VCaP (cell line): Measurements from ENCODE around the gene REEP3.
A peak's percentile ranks its signal among the peaks of the same experiment; 100 is the strongest.

Experiments used
- H3K27ac ChIP-seq: fragments of 450-650 bp; 2 replicates; pipeline ENCODE4 v1.5.1; 2017
- TF ChIP-seq, protein P1 (sequence below): fragments of 450-650 bp; conservative IDR thresholded peaks from 2 replicates; pipeline ENCODE4 v1.5.1; 2017; ENCODE audit warnings: mild to moderate bottlenecking, moderate library complexity

REEP3 gene, protein sequence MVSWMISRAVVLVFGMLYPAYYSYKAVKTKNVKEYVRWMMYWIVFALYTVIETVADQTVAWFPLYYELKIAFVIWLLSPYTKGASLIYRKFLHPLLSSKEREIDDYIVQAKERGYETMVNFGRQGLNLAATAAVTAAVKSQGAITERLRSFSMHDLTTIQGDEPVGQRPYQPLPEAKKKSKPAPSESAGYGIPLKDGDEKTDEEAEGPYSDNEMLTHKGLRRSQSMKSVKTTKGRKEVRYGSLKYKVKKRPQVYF

DNA sequence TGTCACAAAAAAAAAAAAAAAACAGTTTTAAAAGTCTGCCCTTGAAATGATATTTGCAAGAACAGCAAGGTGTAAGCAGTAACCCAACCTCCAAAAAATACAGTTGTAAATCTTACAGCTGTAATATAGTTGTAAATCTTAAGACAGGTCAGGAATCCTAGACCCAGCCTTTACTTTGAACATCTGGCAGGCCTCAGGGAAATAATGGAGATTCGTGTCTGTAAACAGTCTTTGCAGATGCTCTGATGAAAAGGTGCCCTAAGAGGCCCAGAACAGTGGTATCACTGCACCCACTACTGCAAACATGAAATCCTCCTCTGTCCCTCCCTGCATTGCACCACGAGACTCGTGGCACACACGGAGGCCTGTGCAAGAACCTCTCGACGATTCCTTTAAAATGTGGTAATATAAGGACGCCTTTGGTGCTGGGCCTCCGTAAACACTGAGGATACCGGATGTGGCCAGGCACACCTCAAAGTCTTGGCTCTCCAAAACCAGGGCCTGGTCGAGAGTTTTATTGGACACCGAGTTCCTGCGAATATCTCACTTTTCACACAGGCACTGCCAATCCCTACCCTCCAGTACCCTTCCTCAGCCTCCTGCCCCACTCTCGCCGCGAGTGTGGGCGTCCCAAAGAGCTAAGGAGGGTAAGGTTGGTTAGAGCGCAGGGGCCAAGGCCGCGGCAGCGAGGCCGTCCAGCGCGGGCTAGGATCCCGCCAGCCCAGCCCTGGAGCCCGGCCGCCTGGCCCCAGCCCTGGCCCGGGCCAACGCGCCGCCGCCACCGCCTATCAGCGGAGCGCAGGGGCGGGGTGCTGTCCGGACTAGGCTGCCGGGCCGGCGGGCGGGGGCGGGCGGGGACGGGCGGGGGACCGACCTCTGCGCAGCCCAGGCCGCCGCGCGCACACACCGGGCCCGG, at the start of gene REEP3:
REEP3 (plus strand) TSS at position 902 of the 916 bp plus-strand sequence. CDS start 145 bp downstream, outside the sequence.
- TF ChIP-seq, protein P1, sequence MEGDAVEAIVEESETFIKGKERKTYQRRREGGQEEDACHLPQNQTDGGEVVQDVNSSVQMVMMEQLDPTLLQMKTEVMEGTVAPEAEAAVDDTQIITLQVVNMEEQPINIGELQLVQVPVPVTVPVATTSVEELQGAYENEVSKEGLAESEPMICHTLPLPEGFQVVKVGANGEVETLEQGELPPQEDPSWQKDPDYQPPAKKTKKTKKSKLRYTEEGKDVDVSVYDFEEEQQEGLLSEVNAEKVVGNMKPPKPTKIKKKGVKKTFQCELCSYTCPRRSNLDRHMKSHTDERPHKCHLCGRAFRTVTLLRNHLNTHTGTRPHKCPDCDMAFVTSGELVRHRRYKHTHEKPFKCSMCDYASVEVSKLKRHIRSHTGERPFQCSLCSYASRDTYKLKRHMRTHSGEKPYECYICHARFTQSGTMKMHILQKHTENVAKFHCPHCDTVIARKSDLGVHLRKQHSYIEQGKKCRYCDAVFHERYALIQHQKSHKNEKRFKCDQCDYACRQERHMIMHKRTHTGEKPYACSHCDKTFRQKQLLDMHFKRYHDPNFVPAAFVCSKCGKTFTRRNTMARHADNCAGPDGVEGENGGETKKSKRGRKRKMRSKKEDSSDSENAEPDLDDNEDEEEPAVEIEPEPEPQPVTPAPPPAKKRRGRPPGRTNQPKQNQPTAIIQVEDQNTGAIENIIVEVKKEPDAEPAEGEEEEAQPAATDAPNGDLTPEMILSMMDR: no peak

DNA sequence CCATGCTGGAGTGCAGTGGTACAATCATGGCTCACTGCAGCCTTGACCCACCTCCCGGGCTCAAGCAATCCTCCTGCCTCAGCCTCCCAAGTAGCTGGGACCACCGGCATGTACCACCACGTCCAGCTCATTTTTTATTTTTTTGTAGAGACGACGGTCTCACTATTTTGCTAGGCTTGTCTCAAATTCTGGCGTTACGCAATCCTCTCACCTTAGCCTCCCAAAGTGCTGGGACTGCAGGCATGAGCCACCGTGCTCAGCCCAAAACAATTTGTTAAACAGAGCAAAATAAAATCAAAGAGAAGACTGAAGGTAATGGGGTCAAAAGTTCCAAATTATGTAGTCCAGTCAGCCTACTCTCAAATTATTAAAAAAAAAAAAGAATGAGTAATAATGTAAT, 46.7 kb upstream of the REEP3 start:
- TF ChIP-seq, protein P1: no peak
- no peak overlapping the region for H3K27ac ChIP-seq

More for the DNA sequence above, at the start of gene REEP3:
- peak within 1 kb of the TSS; percentile 99 for H3K27ac ChIP-seq

DNA sequence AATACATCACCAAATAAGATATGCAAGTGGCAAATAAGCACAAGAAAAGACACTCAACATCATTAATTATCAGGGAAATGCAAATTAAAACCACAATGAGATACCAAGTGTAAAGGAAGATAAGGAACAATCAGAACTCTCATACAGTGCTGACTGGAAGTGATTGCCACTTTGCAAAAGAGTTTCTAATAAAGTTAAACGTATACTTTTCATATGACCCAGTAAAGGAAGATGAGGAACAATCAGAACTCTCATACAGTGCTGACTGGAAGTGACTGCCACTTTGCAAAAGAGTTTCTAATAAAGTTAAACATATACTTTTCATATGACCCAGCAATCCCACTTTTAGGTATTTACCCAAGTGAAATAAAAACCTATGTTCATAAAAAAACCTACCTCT, 43.3 kb upstream of the REEP3 start:
- TF ChIP-seq, protein P1: no peak
- H3K27ac ChIP-seq: no peak overlapping the region

DNA sequence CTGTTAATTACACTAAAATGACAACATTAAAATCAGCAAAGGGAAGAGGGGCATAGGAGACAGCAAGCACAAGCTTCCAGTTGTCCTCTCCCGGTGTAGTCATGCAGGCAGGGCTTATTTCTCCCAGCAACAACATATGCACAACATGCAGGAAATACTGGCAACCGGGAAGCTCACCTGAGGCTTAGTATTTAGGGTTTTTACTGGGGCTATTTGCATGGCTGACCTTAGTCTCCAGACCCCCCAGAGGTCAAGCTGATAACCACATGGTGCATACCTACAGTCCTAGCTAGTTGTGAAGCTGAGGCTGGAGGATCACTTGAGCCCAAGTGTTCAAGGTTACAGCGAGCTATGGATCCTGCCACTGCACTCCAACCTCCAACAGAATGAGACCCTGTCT, 42.6 kb upstream of the REEP3 start:
- H3K27ac ChIP-seq: no peak overlapping the region
- TF ChIP-seq, protein P1: no peak

DNA sequence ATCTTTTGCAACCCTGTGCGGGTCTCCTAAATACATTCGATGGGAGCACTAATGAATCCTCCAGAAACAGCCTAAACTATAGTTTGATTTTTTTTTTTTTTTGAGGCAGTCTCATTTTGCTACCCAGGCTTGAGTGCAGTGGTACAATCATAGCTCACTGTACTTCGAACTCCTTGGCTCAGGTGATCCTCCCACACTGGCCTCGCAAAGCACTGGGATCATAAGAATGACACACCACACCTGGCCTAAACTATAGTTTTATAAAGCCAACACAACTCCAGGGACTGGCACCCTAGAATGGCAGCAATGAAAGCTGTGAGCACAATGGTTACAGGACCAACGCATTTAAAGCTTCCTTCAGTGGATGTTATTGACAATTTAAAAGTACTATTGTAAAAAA, 41.0 kb upstream of the REEP3 start:
- TF ChIP-seq, protein P1: no peak
- no peak overlapping the region for H3K27ac ChIP-seq

DNA sequence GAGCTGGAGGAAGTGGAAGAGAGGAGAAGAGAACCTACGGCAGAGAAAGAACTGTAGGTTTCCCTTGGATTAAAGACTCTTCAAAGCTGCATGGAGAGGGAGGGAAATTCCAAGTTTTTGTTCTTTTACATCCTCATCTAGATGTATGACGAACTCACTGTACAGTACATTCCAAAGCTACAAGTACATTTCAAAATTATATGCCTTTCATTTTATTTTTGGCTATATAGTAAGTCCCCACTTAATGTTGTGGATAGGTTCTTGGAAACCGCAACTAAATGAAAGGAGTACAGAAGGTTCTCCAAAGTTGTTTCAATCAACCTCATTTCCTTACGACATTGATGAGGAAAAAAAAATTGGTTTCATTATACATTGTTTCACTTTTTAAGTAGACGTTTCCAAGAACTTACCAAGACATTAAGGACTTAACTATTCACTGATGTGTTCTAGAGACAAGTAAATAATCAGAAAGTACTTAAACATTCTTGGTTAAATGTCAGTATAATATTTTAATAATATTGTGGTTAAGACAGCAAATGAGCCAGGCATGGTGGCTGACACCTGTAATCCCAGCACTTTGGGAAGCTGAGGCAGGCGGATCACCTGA, 39.3 kb upstream of the REEP3 start:
- H3K27ac ChIP-seq: no peak overlapping the region

More for the DNA sequence above, 39.3 kb upstream of the REEP3 start:
- TF ChIP-seq, protein P1: no peak
